Stimulated activated CD8-positive, alpha-beta memory T cell treated with anti-CD3 and anti-CD28 coated beads, Interleukin-12 subunit alpha, Interleukin-12 subunit beta, amount 100 ng/mL, for 24 hours (primary cell): ENCODE data around the gene TLR9.

Experiments
- DNase-seq: peaks from one replicate; pipeline ENCODE4 v3.0.0-alpha.2; 2020; ENCODE audit errors: extremely low read depth

The TLR9 gene

DNA sequence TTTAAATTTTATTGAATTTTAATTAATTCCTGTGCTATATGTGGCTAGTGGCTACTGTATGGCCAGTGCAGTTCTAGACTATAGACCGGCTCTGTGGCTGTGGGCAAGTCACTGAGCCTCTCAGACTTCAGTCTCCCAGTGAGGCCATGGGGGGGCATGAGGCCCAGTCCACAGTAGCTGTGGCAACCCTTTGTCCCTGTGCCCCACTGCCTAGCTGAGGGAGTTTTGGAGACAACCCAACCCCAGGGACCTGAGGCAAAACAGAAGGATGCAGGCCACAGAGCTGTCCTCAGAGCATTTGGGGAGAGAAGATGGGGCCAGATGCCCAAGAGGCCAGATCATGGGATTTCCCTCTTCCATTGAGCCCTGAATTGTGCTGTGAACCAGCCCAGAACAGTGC, 52.3 kb downstream of the TLR9 start:
- no peak for DNase-seq

DNA sequence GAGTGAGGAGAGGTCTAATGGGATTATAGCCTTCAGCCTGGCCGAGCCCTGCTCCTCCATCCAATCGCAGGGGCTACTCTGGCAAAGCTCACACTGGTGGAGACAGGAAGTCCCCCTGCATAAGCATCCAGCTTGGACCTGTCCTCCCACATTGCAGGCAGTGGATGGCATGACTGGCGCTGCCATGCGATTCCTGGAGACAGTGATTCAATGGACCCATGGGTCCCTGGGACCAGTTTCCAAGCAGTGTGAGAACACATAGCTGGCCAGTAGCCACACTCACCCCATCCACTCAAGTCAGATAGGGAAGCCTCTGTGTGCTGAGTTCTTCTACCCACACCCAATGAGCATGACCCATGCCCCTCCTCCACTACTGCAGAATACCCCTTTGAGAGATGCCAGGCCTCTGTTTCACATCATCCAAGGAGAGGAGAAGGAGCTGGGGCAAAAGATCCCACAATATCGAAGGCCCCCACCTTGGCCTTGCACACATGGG, 53.1 kb downstream of the TLR9 start:
- no peak for DNase-seq

DNA sequence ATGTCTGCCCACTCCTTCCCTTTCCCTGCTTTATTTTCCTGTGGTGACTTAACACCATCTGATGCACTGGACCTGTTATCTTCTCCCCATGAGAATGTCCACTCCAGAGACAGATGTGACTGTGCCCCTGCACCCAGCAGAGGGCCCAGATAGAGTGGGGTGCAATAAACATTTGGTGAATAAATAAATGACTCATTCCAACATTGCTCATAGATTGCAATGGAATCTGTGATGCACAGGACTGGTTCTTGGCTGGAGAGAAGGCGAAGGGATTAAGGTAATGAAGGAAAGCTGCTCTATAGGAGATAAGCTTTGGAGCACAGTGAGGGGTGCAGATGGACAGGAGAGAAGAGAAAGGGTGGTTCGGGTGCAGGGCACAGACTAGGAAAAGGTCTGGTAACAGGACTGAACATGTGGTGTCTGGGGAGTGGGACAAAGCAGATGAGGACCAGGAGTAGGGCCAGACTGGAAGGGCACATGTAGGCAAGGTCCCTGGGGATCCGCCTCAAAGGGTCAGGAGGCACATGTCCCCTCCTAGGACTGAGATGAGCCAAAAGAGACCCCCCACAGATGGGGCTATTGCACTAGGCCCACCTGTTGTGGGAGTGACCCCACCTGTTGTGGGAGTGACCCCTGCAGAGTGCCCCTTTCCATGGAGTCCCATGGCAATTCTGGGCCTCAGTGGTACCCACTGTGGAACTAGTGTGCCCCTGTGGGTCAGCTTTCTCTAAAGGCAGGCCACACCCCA, 53.8 kb downstream of the TLR9 start:
- no peak for DNase-seq
